H1 (cell line): ENCODE measurements around the gene AKAP9. TPM values are rescaled to one million over a fixed set of nuclear protein-coding genes. Genes with fewer than 3 reads are reported as not detected.

ENCODE experiments used
- CTCF ChIA-PET: fragments of 300-600 bp; sonication (Branson Sonifier 250); formaldehyde crosslinking; loops from one replicate; lab custom pipeline; 2021; ENCODE audit not compliant: partially characterized antibody; lab: Charles Lee
- POLR2A ChIA-PET: fragments of 300-600 bp; sonication (Branson Sonifier 250); formaldehyde crosslinking; loops from one replicate; lab custom pipeline; 2021; ENCODE audit warnings: inconsistent platforms; ENCODE audit not compliant: partially characterized antibody; lab: Charles Lee
- DNase-seq, 2 experiments: peaks; one replicate each; pipeline versions ENCODE4 v3.0.0 to v3.0.0-alpha.2; 2010 to 2022; ENCODE audit warnings: low spot score in 2 of 2, low read depth in 1 of 2, mixed read lengths in 1 of 2
- FAIRE-seq: peaks from 2 replicates; lab custom pipeline; 2011; peaks lifted over from hg19 to GRCh38; lab: Jason Lieb, UNC
- H2AFZ ChIP-seq: 2 replicates; pipeline ENCODE4 v1.8.1; 2012; ENCODE audit warnings: low read length, inconsistent platforms
- H2AK5ac ChIP-seq: 2 replicates; pipeline ENCODE4 v1.6.1; 2013; ENCODE audit warnings: low read depth, low read length
- H2BK120ac ChIP-seq: replicated peaks from 2 replicates; pipeline ENCODE3; 2013; ENCODE audit warnings: low read depth, low read length, inconsistent platforms
- H2BK12ac ChIP-seq: 2 replicates; pipeline ENCODE4 v1.6.1; 2013; ENCODE audit warnings: low read depth, low read length
- H2BK15ac ChIP-seq: 2 replicates; pipeline ENCODE4 v1.6.1; 2013; ENCODE audit warnings: low read length
- H2BK20ac ChIP-seq: 2 replicates; pipeline ENCODE4 v1.6.1; 2013; ENCODE audit warnings: low read length
- H2BK5ac ChIP-seq: 2 replicates; pipeline ENCODE4 v1.6.1; 2013; ENCODE audit warnings: low read depth, low read length
- H3K14ac ChIP-seq: 2 replicates; pipeline ENCODE4 v1.6.1; 2013; ENCODE audit warnings: inconsistent platforms; ENCODE audit not compliant: insufficient read length
- H3K18ac ChIP-seq: 2 replicates; pipeline ENCODE4 v1.6.1; 2013; ENCODE audit warnings: low read length; ENCODE audit errors: extremely low read depth
- H3K23ac ChIP-seq: 2 replicates; pipeline ENCODE4 v1.6.1; 2013; ENCODE audit warnings: inconsistent platforms; ENCODE audit not compliant: insufficient read length
- H3K23me2 ChIP-seq: 2 replicates; pipeline ENCODE4 v1.6.1; 2013; ENCODE audit warnings: low read depth, low read length
- H3K27ac ChIP-seq: 2 replicates; pipeline ENCODE4 v1.6.1; 2011; ENCODE audit warnings: low read depth, low read length, inconsistent platforms
- H3K27me3 ChIP-seq, 4 experiments: replicated peaks in 1 of 4; 1 replicate in 1 of 4; 2 replicates in 3 of 4; pipeline versions ENCODE4 v1.6.1 to v1.8.1; 2011 to 2013; ENCODE audit warnings: low read length in 3 of 4, mild to moderate bottlenecking in 3 of 4, inconsistent platforms in 2 of 4, mixed read lengths in 2 of 4, moderate library complexity in 1 of 4; ENCODE audit not compliant: control insufficient read depth in 3 of 4, insufficient read depth in 3 of 4; ENCODE audit errors: extremely low read depth in 1 of 4
- H3K36me3 ChIP-seq, 4 experiments: 2 replicates each; pipeline versions ENCODE4 v1.6.1 to v1.8.1; 2011 to 2013; ENCODE audit warnings: mild to moderate bottlenecking in 4 of 4, low read length in 3 of 4, moderate library complexity in 2 of 4, control low read depth in 1 of 4, inconsistent platforms in 1 of 4; ENCODE audit not compliant: insufficient read depth in 4 of 4, control insufficient read depth in 2 of 4
- H3K4ac ChIP-seq: replicated peaks from 2 replicates; pipeline ENCODE3; 2013; ENCODE audit warnings: low read length, low read depth, mixed read lengths, inconsistent platforms; ENCODE audit not compliant: insufficient read length
- H3K4me1 ChIP-seq, 4 experiments: replicated peaks in 1 of 4; 1 replicate in 1 of 4; 2 replicates in 3 of 4; pipeline versions ENCODE4 v1.6.1 to v1.8.1; 2011 to 2013; ENCODE audit warnings: low read length in 3 of 4, inconsistent platforms in 2 of 4, mixed read lengths in 1 of 4; ENCODE audit not compliant: insufficient read depth in 4 of 4, control insufficient read depth in 3 of 4
- H3K4me2 ChIP-seq, 2 experiments: 2 replicates each; pipeline versions ENCODE4 v1.6.1 to v1.8.1; 2011 to 2013; ENCODE audit warnings: low read depth in 2 of 2, low read length in 2 of 2, control low read depth in 1 of 2, inconsistent platforms in 1 of 2, mild to moderate bottlenecking in 1 of 2; ENCODE audit not compliant: insufficient read depth in 1 of 2
- H3K4me3 ChIP-seq, 4 experiments: fragments of 200-600, 300-600 bp in 1 of 4; sonication (generic), shearing (Covaris generic), sonication (Bioruptor Twin) in 1 of 4; 2 replicates each; pipeline versions ENCODE4 v1.5.1 to v1.8.1; 2011 to 2016; ENCODE audit warnings: low read length in 4 of 4, low read depth in 3 of 4, control low read depth in 2 of 4, inconsistent platforms in 2 of 4, mild to moderate bottlenecking in 2 of 4, mixed read lengths in 1 of 4, moderate library complexity in 1 of 4; ENCODE audit not compliant: insufficient read depth in 2 of 4; ENCODE audit errors: extremely low read depth in 1 of 4
- H3K56ac ChIP-seq: replicated peaks from 2 replicates; pipeline ENCODE3; 2013; ENCODE audit warnings: low read depth, mild to moderate bottlenecking, mixed read lengths, low read length, inconsistent platforms; ENCODE audit not compliant: insufficient read length
- H3K79me1 ChIP-seq: 2 replicates; pipeline ENCODE4 v1.6.1; 2013; ENCODE audit warnings: low read depth, low read length, control low read depth
- H3K79me2 ChIP-seq, 2 experiments: 2 replicates each; pipeline versions ENCODE4 v1.6.1 to v1.8.1; 2012 to 2013; ENCODE audit warnings: low read length in 2 of 2, mild to moderate bottlenecking in 2 of 2, inconsistent platforms in 1 of 2; ENCODE audit not compliant: insufficient read depth in 2 of 2, control insufficient read depth in 1 of 2
- H3K9ac ChIP-seq, 4 experiments: replicated peaks in 1 of 4; 1 replicate in 1 of 4; 2 replicates in 3 of 4; pipeline versions ENCODE4 v1.6.1 to v1.8.1; 2011 to 2013; ENCODE audit warnings: low read depth in 3 of 4, low read length in 3 of 4, control low read depth in 2 of 4, mild to moderate bottlenecking in 2 of 4, moderate library complexity in 2 of 4, inconsistent platforms in 1 of 4; ENCODE audit errors: extremely low read depth in 1 of 4
- H3K9me3 ChIP-seq, 2 experiments: 2 replicates each; pipeline versions ENCODE4 v1.6.1 to v1.8.1; 2012 to 2013; ENCODE audit warnings: mild to moderate bottlenecking in 2 of 2, moderate library complexity in 2 of 2, control low read depth in 1 of 2, inconsistent platforms in 1 of 2, low read depth in 1 of 2, low read length in 1 of 2, mixed read lengths in 1 of 2; ENCODE audit not compliant: insufficient read depth in 2 of 2
- H4K20me1 ChIP-seq, 2 experiments: replicated peaks in 1 of 2; 2 replicates each; pipeline versions ENCODE3 to v1.8.1; 2011 to 2013; ENCODE audit warnings: inconsistent platforms in 2 of 2, low read length in 2 of 2, mild to moderate bottlenecking in 1 of 2; ENCODE audit not compliant: insufficient read depth in 2 of 2, control insufficient read depth in 1 of 2
- H4K5ac ChIP-seq: 2 replicates; pipeline ENCODE4 v1.6.1; 2013; ENCODE audit warnings: low read length, low read depth, mixed read lengths, inconsistent platforms; ENCODE audit not compliant: insufficient read length
- H4K8ac ChIP-seq: 2 replicates; pipeline ENCODE4 v1.8.0; 2013; ENCODE audit warnings: mild to moderate bottlenecking, moderate library complexity, low read length, inconsistent platforms; ENCODE audit not compliant: insufficient read depth; ENCODE audit errors: extremely low read depth
- H4K91ac ChIP-seq: replicated peaks from 2 replicates; pipeline ENCODE3; 2013; ENCODE audit warnings: low read length, mixed read lengths, inconsistent platforms; ENCODE audit not compliant: insufficient read length
- ASH2L ChIP-seq: fragments of 200-600, 300-600 bp; sonication (generic); IDR thresholded peaks from one replicate; pipeline ENCODE4 v1.7.1; 2017; ENCODE audit warnings: low read length
- BRCA1 ChIP-seq: IDR thresholded peaks from 2 replicates; pipeline ENCODE4 v1.6.1; 2012; ENCODE audit warnings: low read depth, low read length, improper control_type of control experiment
- CTCF ChIP-seq, 3 experiments: IDR thresholded peaks; 1 replicate in 2 of 3; 2 replicates in 1 of 3; pipeline versions ENCODE4 v1.5.1 to v1.6.1; 2011; ENCODE audit warnings: low read length in 3 of 3, mild to moderate bottlenecking in 3 of 3, inconsistent platforms in 2 of 3, low read depth in 1 of 3, moderate library complexity in 1 of 3; ENCODE audit not compliant: insufficient read depth in 1 of 3; ENCODE audit errors: control extremely low read depth in 1 of 3
- FOSL1 ChIP-seq: IDR thresholded peaks from 2 replicates; pipeline ENCODE4 v1.6.1; 2011; ENCODE audit warnings: mild to moderate bottlenecking, low read depth, low read length, moderate library complexity; ENCODE audit not compliant: insufficient read depth
- HDAC6 ChIP-seq: IDR thresholded peaks from one replicate; pipeline ENCODE4 v1.7.1; 2012; ENCODE audit warnings: low read depth, mild to moderate bottlenecking, inconsistent platforms, low read length, moderate library complexity
- KDM4A ChIP-seq: IDR thresholded peaks from one replicate; pipeline ENCODE4 v1.7.1; 2012; ENCODE audit warnings: low read depth, mild to moderate bottlenecking, moderate library complexity, low read length, inconsistent platforms; ENCODE audit not compliant: severe bottlenecking
- MAX ChIP-seq: IDR thresholded peaks from 2 replicates; pipeline ENCODE4 v1.6.1; 2012; ENCODE audit warnings: inconsistent platforms
- POLR2AphosphoS5 ChIP-seq: IDR thresholded peaks from 2 replicates; pipeline ENCODE4 v1.6.1; 2011; ENCODE audit warnings: low read depth, low read length
- YY1 ChIP-seq: IDR thresholded peaks from 2 replicates; pipeline ENCODE4 v1.6.1; 2011; ENCODE audit warnings: low read depth, mild to moderate bottlenecking, low read length
- ZNF274 ChIP-seq: IDR thresholded peaks from 2 replicates; pipeline ENCODE4 v1.7.0; 2012; ENCODE audit warnings: low read length, borderline replicate concordance; ENCODE audit errors: extremely low read depth
- WGBS, 2 experiments: shearing (Covaris generic) in 1 of 2; methylation state at CpG; one replicate each; pipeline versions ENCODE4 v1.1.6 to v1.1.7; 2013 to 2015; ENCODE audit warnings: low lambda C conversion rate in 2 of 2, mixed read lengths in 2 of 2, inconsistent platforms in 1 of 2, low coverage in 1 of 2, missing lambda C conversion rate in 1 of 2; ENCODE audit not compliant: insufficient replicate concordance in 2 of 2, insufficient coverage in 1 of 2, insufficient read length in 1 of 2; ENCODE audit errors: extremely low coverage in 1 of 2, missing lambda C conversion rate in 1 of 2; 5-methylcytosine and 5-hydroxymethylcytosine counted together
- polyA plus RNA-seq, 7 experiments: library from polyadenylated mRNA; depleted of rRNA in 3 of 7; stranded (reverse) in 5 of 7; unstranded in 2 of 7; fragments of >200 nt in 5 of 7; fragments of 200-250 nt in 2 of 7; gene quantifications; 1 replicate in 5 of 7; 2 replicates in 1 of 7; 4 replicates in 1 of 7; pipeline versions ENCODE4 v1.2.1 to v1.2.3, GENCODE V29; 2011 to 2013; ENCODE audit warnings: missing spikeins in 2 of 7, mixed read lengths in 2 of 7
- total RNA-seq: library from RNA; stranded (reverse); fragmentation: NEBNext Ultra II Directional; extraction: Animal tissue kit (Norgen Biotek cat#: 25700); gene quantifications from 2 replicates; pipeline ENCODE4 v1.2.1, GENCODE V29; 2021

The AKAP9 gene
- total and polyA plus RNA-seq, 2 of the 8 experiments (the other 6 are each of a cell fraction or from before 2014, with no cell fraction given), result 6.2 to 26.3 TPM

GRCh38 chr7:91953618-91954017 is 13.0 kb downstream of the AKAP9 start:
- no peak for FAIRE-seq
- peaks cover 0 to 53% of the 10 kb centered on the region in 2 experiments; a peak in 2 of 4 replicates for H3K79me2 ChIP-seq

More at GRCh38 chr7:91953618-91954017, 13.0 kb downstream of the AKAP9 start:
- 0 out of 4 replicates have a peak, but pooled peaks cover 0 to 2% of the 10 kb centered on the region in 2 experiments for H3K9me3 ChIP-seq
- H3K27ac ChIP-seq, result no peak overlapping the region
- no peak overlapping the region for H2BK15ac ChIP-seq
- no peak overlapping the region for H4K5ac ChIP-seq
- H2BK20ac ChIP-seq, result no peak overlapping the region
- no peak overlapping the region for H2BK120ac ChIP-seq
- no peak overlapping the region for H3K23ac ChIP-seq
- no peaks in the 10 kb centered on the region for H3K23me2 ChIP-seq
- no peak overlapping the region for H3K14ac ChIP-seq
- H4K20me1 ChIP-seq, result peaks cover 0 to 4% of the 10 kb centered on the region in 2 experiments
- no peak overlapping the region for H3K56ac ChIP-seq
- H4K91ac ChIP-seq, result no peak overlapping the region
- no peaks in the 10 kb centered on the region for H3K36me3 ChIP-seq
- no peak overlapping the region for H2BK12ac ChIP-seq
- POLR2A ChIA-PET, result no interaction called here
- H2AK5ac ChIP-seq, result no peak overlapping the region
- H3K4me3 ChIP-seq, result no peak overlapping the region
- DNase-seq, result no peak
- CTCF ChIA-PET, result interaction anchor here (0.6 to 1.4 kb wide), 3 partner anchors 33 to 72 kb away, joined by 3 to 4 read pairs (median 3); no protein-coding TSS in a partner anchor
- no peak overlapping the region for H3K18ac ChIP-seq
- H3K9ac ChIP-seq, result no peak overlapping the region
- TF ChIP-seq HDAC6, result no peak
- TF ChIP-seq ASH2L, result no peak
- no peak for TF ChIP-seq FOSL1
- TF ChIP-seq POLR2AphosphoS5, result no peak
- TF ChIP-seq YY1, result no peak
- no peak for TF ChIP-seq ZNF274
- no peak for TF ChIP-seq KDM4A
- TF ChIP-seq CTCF (IDR thresholded peaks at IDR 0.05; ENCODE audit: control extremely low read depth in 1 of 3, insufficient read depth in 1 of 3, low read depth in 1 of 3, low read length in 3 of 3), result no peak; a peak in 1 of 4 replicates
- TF ChIP-seq BRCA1, result no peak
- TF ChIP-seq MAX, result no peak
- 68% methylated on average over 3 of the region's 3 CpGs; no CpG with 5 or more reads in 1 of the 2 experiments for WGBS, 2 experiments
- no peaks in the 10 kb centered on the region for H3K79me1 ChIP-seq
- H4K8ac ChIP-seq, result no peak overlapping the region
- no peak overlapping the region for H2AFZ ChIP-seq
- no peaks in the 10 kb centered on the region for H3K4me1 ChIP-seq
- no peak overlapping the region for H3K4me2 ChIP-seq
- H3K27me3 ChIP-seq, result no peaks in the 10 kb centered on the region
- H2BK5ac ChIP-seq, result no peak overlapping the region
- no peak overlapping the region for H3K4ac ChIP-seq
